Heart right ventricle (tissue), 16 donors: ENCODE measurements around the gene GOLGA2. TPM values are rescaled to one million over a fixed set of nuclear protein-coding genes. Genes with fewer than 3 reads are reported as not detected.

Source experiments
- ATAC-seq, 8 donors: fragments of 200-7000 bp; cut with Tn5 transposase; one replicate each; pipeline ENCODE4 v1.9.1; 2020; ENCODE audit warnings: mild to moderate bottlenecking in 8 of 8, moderate library complexity in 8 of 8, moderate number of reproducible peaks in 1 of 8
- DNase-seq, 2 donors: peaks; one replicate each; pipeline ENCODE4 v3.0.0-alpha.2; 2020
- H3K27ac ChIP-seq, 10 donors: fragments of 200-600 bp; sonication (generic) in 2 of 10; one replicate each; pipeline versions ENCODE4 v1.5.0 to v1.8.0; 2020 to 2022; ENCODE audit warnings: mild to moderate bottlenecking in 3 of 10
- H3K27me3 ChIP-seq, 7 donors: fragments of 200-600 bp; one replicate each; pipeline ENCODE4 v1.8.0; 2021 to 2022; ENCODE audit warnings: mild to moderate bottlenecking in 2 of 7
- H3K36me3 ChIP-seq, 9 donors: fragments of 200-600 bp; sonication (generic) in 1 of 9; one replicate each; pipeline versions ENCODE4 v1.5.0 to v1.8.0; 2020 to 2022; ENCODE audit warnings: mild to moderate bottlenecking in 2 of 9
- H3K4me1 ChIP-seq, 9 donors: fragments of 200-600 bp; sonication (generic) in 1 of 9; one replicate each; pipeline versions ENCODE4 v1.5.0 to v1.8.0; 2020 to 2022; ENCODE audit warnings: mild to moderate bottlenecking in 4 of 9
- H3K4me3 ChIP-seq, 10 donors: fragments of 200-600 bp; sonication (generic) in 2 of 10; one replicate each; pipeline versions ENCODE4 v1.5.0 to v1.8.0; 2020 to 2022; ENCODE audit warnings: mild to moderate bottlenecking in 7 of 10, moderate library complexity in 2 of 10
- H3K9me3 ChIP-seq, 11 donors: fragments of 200-600 bp in 10 of 11; sonication (generic) in 2 of 11; one replicate each; pipeline versions ENCODE4 v1.5.0 to v1.8.0; 2013 to 2022; ENCODE audit warnings: mild to moderate bottlenecking in 2 of 11, control low read depth in 1 of 11, moderate library complexity in 1 of 11
- WGBS, 2 donors: extraction: QIAGEN DNeasy Blood & Tissue Kit; methylation state at CpG; one replicate each; pipeline ENCODE4 v1.1.7; 2013; ENCODE audit warnings: inconsistent platforms in 1 of 2; 5-methylcytosine and 5-hydroxymethylcytosine counted together
- intact Hi-C, 10 donors: fragments of 100-400 bp; cut with DNase I; formaldehyde crosslinking; loops; one replicate each; pipeline versions ENCODE4 v1.11.1 to v1.14.2; 2022
- polyA plus RNA-seq, 2 donors: library from polyadenylated mRNA; stranded (reverse); fragments of 200-250 nt; gene quantifications; one replicate each; pipeline ENCODE4 v1.2.3, GENCODE V29; 2013
- total RNA-seq, 10 donors: library from RNA; stranded (reverse); fragmentation: NEBNext Ultra II Directional in 3 of 10; extraction: Animal tissue kit (Norgen Biotek cat#: 25700) in 3 of 10; gene quantifications; one replicate each; pipeline versions ENCODE4 v1.2.1 to v1.2.4, GENCODE V29; 2021 to 2023
- TF ChIP-seq, protein P1 (sequence below), 9 donors: fragments of 200-600 bp; sonication (generic) in 2 of 9; IDR thresholded peaks; one replicate each; pipeline versions ENCODE4 v1.5.0 to v1.8.0; 2021 to 2022; ENCODE audit warnings: antibody characterized with exemption in 9 of 9, mild to moderate bottlenecking in 5 of 9, moderate library complexity in 1 of 9
- donor health status: Arrhythmogenic right ventricular cardiomyopathy.
- donor health status: ischemic (EF 13 %, LVEDD 7.1; RV severe dilation, severe dysfunction).
- donor health status: healthy with polysubstance abuse.
- donor health status: DM: no; HTN: yes; CAD: no.
- donor health status: DM: no; HTN: no; CAD: no.
- donor health status: ischemic (EF 25% LVEDD 6.9; RV normal size, moderate dysfunction).
- donor health status: ischemic (EF 25% LVEDD 5.7; RV mildly dilated, moderate dysfunction).
- donor health status: healthy.
- donor health status: DM: yes; HTN: yes; CAD: no.
- donor health status: Ischemic cardiomyopathy.
- donor health status: ischemic (EF 35%, LVEDD 5.7; RV mildly dilated, moderate dysfunction).
- donor health status: nonischemic (EF 11% LVEDD 7.7; RV severe dilation, severe dysfunction).
- donor health status: DM: yes; HTN: yes; CAD: no.
- donor health status: PGD.
- donor health status: ischemic (EF 29% LVEDD 5.4; RV normal size, mild dysfunction).
- donor health status: nonischemic (EF 23%, LVEDD 6.1; RV moderate dilation, normal function).

GOLGA2 gene
- total and polyA plus RNA-seq, 12 donors = 78.0 to 101 (median 89.1) TPM

DNA sequence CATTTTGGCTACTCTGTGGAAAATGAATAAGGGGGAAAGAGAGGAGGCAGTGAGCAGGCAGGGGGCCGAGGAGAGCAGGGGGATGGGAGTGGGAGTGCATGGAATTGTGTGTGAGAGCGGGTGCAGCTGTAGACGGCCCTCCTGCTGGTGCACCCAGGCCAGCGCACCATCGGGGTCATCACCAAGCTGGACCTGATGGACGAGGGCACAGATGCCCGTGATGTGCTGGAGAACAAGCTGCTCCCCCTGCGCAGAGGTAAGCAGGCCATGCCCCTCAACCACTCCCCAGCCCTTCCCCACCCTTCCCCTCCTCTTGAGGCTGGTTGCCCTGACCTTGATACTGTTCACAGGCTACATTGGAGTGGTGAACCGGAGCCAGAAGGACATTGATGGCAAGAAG is 56.0 kb downstream of the GOLGA2 start:
- Histone ChIP-seq H3K36me3 (peaks cover 0 to 18% (median 0%) of the 10 kb centered on the region in 9 donors), H3K4me1 (peaks cover 0 to 37% (median 14%) of the 10 kb centered on the region in 9 donors), H3K27me3 (no peaks in the 10 kb centered on the region), H3K9me3 (no peaks in the 10 kb centered on the region), H3K27ac (no peak overlapping the region), H3K4me3 (no peak overlapping the region)
- intact Hi-C loops = loop anchor here in 1 of 10 donors (5.0 kb wide), 1 partner anchor 52 kb away; no protein-coding TSS in a partner anchor
- TF ChIP-seq, protein P1, sequence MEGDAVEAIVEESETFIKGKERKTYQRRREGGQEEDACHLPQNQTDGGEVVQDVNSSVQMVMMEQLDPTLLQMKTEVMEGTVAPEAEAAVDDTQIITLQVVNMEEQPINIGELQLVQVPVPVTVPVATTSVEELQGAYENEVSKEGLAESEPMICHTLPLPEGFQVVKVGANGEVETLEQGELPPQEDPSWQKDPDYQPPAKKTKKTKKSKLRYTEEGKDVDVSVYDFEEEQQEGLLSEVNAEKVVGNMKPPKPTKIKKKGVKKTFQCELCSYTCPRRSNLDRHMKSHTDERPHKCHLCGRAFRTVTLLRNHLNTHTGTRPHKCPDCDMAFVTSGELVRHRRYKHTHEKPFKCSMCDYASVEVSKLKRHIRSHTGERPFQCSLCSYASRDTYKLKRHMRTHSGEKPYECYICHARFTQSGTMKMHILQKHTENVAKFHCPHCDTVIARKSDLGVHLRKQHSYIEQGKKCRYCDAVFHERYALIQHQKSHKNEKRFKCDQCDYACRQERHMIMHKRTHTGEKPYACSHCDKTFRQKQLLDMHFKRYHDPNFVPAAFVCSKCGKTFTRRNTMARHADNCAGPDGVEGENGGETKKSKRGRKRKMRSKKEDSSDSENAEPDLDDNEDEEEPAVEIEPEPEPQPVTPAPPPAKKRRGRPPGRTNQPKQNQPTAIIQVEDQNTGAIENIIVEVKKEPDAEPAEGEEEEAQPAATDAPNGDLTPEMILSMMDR (IDR thresholded peaks at IDR 0.05) = no peak
- WGBS, 2 donors = 94 to 96% methylated on average over 9 of the region's 9 CpGs
- DNase-seq (no peak), ATAC-seq (no peak)

DNA sequence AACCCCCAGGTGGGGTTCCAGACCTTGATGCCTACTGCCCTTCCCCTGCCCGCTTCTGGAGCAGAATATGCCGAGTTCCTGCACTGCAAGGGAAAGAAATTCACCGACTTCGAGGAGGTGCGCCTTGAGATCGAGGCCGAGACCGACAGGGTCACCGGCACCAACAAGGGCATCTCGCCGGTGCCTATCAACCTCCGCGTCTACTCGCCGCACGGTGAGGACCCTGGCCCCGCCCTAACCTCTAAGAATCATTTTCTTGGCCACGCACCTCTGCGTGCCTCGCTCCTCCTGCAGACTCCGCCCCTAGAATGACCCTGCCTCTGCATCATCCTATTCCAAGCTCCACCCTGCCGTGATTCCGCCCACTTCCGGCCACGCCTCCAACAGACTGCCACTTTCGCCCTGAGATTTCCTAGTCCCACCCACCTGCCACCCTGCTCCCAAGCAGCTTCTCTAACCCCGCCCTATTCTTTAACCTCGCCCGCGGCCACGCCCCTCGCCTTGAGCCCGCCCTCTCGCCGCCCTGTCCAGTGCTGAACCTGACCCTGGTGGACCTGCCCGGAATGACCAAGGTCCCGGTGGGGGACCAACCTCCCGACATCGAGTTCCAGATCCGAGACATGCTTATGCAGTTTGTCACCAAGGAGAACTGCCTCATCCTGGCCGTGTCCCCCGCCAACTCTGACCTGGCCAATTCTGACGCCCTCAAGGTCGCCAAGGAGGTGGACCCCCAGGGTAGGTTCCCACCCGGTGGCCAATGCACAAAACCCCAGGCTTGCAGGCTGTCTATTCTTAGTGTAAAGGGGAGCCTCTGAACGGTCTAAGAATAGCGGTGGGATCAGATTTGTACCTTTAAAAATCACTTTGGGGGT is 57.1 kb downstream of the GOLGA2 start:
- Histone ChIP-seq H3K27ac (peak overlapping the region in 4 of 10 donors; percentile 1 to 36 (median 18)), H3K36me3 (peaks cover 0 to 18% (median 0%) of the 10 kb centered on the region in 9 donors), H3K27me3 (peaks cover 0 to under 1% (median 0%) of the 10 kb centered on the region in 7 donors), H3K9me3 (no peaks in the 10 kb centered on the region), H3K4me3 (peak overlapping the region in 9 of 10 donors; percentile 17 to 50 (median 45)), H3K4me1 (peaks cover 0 to 40% (median 14%) of the 10 kb centered on the region in 9 donors)
- TF ChIP-seq, protein P1 (IDR thresholded peaks at IDR 0.05) = peak in 1 of 9 donors; percentile 7
- ATAC-seq (peak; percentile 78 to 91 (median 88)), DNase-seq (peak; percentile 91 to 92)
- 16 to 22% methylated on average over 47 of the region's 47 CpGs for WGBS, 2 donors
- intact Hi-C loops = no loop called here

DNA sequence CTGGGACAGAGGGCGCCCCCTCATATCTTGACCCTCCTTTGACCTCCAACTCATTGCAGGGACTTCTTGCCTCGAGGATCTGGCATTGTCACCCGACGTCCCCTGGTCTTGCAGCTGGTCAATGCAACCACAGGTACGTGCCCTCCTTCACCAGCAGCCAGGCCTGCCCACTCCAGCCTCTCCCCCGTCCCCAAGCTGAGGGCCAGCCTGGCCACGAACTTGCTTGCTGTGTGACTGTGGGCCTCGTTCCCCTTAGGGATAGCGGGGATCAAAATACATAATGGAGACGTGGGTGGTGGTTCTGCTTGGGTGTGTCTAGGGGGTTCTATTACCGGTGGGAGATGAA is 57.7 kb downstream of the GOLGA2 start:
- peaks cover 0 to 4% (median 0%) of the 10 kb centered on the region in 7 donors for H3K27me3 ChIP-seq
- H3K36me3 ChIP-seq = peaks cover 0 to 14% (median 0%) of the 10 kb centered on the region in 9 donors
- H3K4me3 ChIP-seq = peak overlapping the region in 8 of 10 donors; percentile 17 to 50 (median 46)
- no peak for DNase-seq
- WGBS, 2 donors = 62 to 65% methylated on average over 11 of the region's 11 CpGs
- intact Hi-C loops = no loop called here
- TF ChIP-seq, protein P1 (IDR thresholded peaks at IDR 0.05) = no peak
- ATAC-seq = no peak
- no peaks in the 10 kb centered on the region for H3K9me3 ChIP-seq
- H3K27ac ChIP-seq = peak overlapping the region in 3 of 10 donors; percentile 4 to 36 (median 27)
- peaks cover 0 to 40% (median 14%) of the 10 kb centered on the region in 9 donors for H3K4me1 ChIP-seq

DNA sequence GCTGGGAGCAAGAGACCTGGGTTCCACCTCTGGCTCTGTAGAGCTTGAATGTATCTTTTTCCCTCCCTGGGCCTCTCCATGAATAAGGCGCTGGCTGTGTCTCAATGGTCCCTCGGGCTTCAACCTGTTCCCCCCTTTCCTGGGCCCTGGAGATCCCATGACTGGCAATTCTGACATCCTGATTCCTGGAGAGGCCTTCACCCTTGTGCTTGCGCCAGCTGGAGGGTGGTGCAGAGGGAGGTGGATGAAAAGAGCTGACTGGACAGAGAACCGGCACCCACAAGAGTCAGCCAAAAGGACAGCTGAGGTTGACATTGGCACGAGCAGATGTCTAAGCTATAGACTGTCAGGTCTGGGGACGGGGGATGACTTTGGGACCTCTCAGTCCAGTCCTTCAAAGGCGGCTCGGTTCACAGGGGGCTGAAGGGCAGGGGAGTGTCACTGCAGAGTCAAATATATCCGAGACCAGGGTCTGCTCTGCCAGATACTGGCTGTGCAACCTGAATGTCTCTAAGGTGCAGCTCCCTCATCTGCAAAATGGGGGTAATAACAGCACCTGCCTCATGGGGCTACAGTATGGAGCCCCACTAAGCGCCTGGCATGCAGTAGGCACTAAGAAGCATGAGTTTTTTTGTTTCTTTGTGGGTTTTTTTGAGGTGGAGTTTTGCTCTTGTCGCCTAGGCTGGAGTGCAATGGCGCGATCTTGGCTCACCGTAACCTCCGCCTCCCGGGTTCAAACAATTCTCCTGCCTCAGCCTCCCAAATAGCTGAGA is 58.8 kb downstream of the GOLGA2 start:
- 82 to 88% methylated on average over 16 of the region's 16 CpGs for WGBS, 2 donors
- peak in 2 of 8 donors; percentile 1 to 22 for ATAC-seq
- no peak for DNase-seq

More for the DNA sequence above, 58.8 kb downstream of the GOLGA2 start:
- Histone ChIP-seq H3K4me1 (peaks cover 0 to 40% (median 14%) of the 10 kb centered on the region in 9 donors), H3K27me3 (peaks cover 0 to 4% (median 0%) of the 10 kb centered on the region in 7 donors), H3K36me3 (peaks cover 0 to 8% (median 0%) of the 10 kb centered on the region in 9 donors), H3K4me3 (no peak overlapping the region), H3K27ac (peak overlapping the region in 6 of 10 donors; percentile 28 to 67 (median 60)), H3K9me3 (no peaks in the 10 kb centered on the region)
- intact Hi-C loops = no loop called here
- TF ChIP-seq, protein P1 (IDR thresholded peaks at IDR 0.05) = no peak
